Right ventricle myocardium inferior (tissue), 1 donor: ENCODE measurements around the gene EEPD1. TPM values are rescaled to one million over a fixed set of nuclear protein-coding genes. Genes with fewer than 3 reads are reported as not detected.
A peak's percentile ranks its signal among the peaks of the same experiment; 100 is the strongest.

Experiments
- ATAC-seq: fragments of 200-7000 bp; cut with Tn5 transposase; one replicate; pipeline ENCODE4 v1.9.1; 2020; ENCODE audit warnings: mild to moderate bottlenecking, moderate library complexity
- DNase-seq: peaks from one replicate; pipeline ENCODE4 v3.0.0; 2021; ENCODE audit errors: missing footprints
- intact Hi-C: fragments of 100-400 bp; cut with DNase I; formaldehyde crosslinking; loops from one replicate; pipeline ENCODE4 v1.11.0; 2022
- total RNA-seq: library from RNA; stranded (reverse); fragmentation: NEBNext Ultra II Directional; extraction: Animal tissue kit (Norgen Biotek cat#: 25700); gene quantifications from one replicate; pipeline ENCODE4 v1.2.1, GENCODE V29; 2021
- donor health status: DM: no; HTN: yes; CAD: no; lungs with severe emphysema.

The EEPD1 gene
- total RNA-seq, 1 donor from 2014 or later = 11.5 TPM

DNA sequence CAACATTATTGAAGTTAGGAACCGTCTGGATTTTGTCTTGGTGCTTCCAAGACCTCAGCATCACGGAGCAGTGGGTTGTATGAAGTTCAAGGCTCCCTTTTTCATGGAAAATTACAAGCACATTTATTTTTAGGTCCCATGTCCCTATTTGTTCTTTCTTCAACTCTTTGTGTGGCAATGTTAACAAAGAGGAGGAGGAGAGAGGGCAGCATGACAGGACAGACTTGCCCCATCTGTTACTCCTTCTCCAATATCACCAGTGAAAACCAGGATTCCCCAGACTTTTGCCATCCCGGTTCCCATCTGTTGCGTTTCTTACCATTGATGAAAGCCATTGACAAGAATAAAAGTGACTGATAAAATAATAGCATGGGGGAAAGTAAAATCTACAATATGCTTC lies 28.6 kb downstream of the EEPD1 start:
- intact Hi-C loops = no loop called here
- DNase-seq (no peak), ATAC-seq (no peak)

GRCh38 chr7:36182854-36183604 lies 30.0 kb downstream of the EEPD1 start:
- no peak for ATAC-seq
- intact Hi-C loops = no loop called here

GRCh38 chr7:36185092-36185491 lies 32.0 kb downstream of the EEPD1 start:
- ATAC-seq (no peak), DNase-seq (no peak)
- intact Hi-C loops = no loop called here

More at GRCh38 chr7:36182854-36183604, 30.0 kb downstream of the EEPD1 start:
- no peak for DNase-seq

DNA sequence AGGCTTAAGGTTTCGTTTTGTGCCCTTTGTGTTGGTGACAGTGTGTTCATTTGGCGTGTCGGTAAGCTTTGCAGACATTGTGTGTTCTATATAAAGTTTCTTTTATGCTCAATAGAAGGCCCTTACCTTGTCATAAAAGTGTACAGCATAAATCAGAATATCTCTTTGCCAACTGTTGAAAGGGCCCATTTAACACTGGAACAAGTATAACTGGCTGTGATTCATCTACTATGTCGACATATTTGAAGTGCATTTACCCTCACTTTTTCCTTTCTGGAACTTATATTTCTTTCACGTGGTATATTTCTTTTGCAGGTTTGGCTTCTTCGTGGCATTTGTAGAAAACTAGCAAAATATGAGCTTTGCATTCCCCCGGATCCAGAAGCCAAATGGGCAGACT lies 32.7 kb downstream of the EEPD1 start:
- ATAC-seq (no peak), DNase-seq (no peak)
- intact Hi-C loops = no loop called here

GRCh38 chr7:36186359-36187121 lies 33.5 kb downstream of the EEPD1 start:
- intact Hi-C loops = no loop called here
- no peak for ATAC-seq
- no peak for DNase-seq

- intact Hi-C loops = no loop called here
- ATAC-seq (no peak), DNase-seq (no peak)
These were observed 35.2 kb downstream of the EEPD1 start for GRCh38 chr7:36188266-36188665.

GRCh38 chr7:36188906-36189305 lies 35.9 kb downstream of the EEPD1 start:
- intact Hi-C loops = no loop called here
- ATAC-seq = no peak

GRCh38 chr7:36190447-36191291 lies 37.6 kb downstream of the EEPD1 start:
- intact Hi-C loops = loop anchor here (5.0 kb wide), 1 partner anchor 33 kb away; no protein-coding TSS in a partner anchor
- DNase-seq = peak; percentile 80
- peak; percentile 58 for ATAC-seq

More at GRCh38 chr7:36188906-36189305, 35.9 kb downstream of the EEPD1 start:
- DNase-seq = no peak

GRCh38 chr7:36191292-36191920 lies 38.4 kb downstream of the EEPD1 start:
- no peak for DNase-seq
- no peak for ATAC-seq
- intact Hi-C loops = loop anchor here (5.0 kb wide), 1 partner anchor 34 kb away; no protein-coding TSS in a partner anchor

DNA sequence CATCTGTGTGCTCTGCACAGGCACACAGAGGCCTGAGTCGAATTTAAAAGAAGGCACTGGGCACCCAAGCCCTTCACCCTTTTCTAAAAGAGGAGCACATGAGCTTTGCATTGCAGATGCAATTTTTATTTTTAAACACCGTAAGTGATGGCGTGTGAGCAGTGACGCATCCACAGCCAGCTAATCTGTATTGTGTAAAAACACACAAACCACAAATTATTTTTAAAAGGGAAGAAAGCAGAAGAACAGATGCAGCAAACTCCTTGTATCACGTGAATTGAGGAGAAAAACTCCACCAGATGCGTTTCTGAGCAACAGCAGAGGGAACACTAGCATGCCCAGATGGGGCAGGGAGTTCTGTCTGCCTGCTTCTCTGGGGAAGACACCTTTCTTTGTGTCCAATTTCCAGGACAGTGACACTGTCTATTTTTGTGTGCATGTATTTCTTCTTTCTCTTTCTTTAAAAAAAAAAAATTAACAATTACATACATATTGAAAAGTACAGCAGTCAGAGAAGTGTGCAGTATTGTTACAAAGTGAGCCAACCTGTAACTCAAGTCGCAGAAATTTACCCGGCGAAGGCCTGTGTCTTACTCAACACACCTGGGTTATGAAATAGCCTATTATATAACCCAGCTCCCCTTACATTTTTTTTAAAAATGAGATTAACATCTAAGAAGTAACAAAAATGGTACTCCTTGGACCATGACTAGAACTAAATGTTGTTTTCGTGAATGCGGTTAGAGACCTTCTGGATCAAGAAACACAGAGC lies 39.2 kb downstream of the EEPD1 start:
- ATAC-seq = peak; percentile 41
- DNase-seq = no peak

GRCh38 chr7:36192877-36193276 lies 39.8 kb downstream of the EEPD1 start:
- DNase-seq (no peak), ATAC-seq (no peak)
- intact Hi-C loops = loop anchor here (5.0 kb wide), 1 partner anchor 36 kb away; no protein-coding TSS in a partner anchor

More for the DNA sequence above, 39.2 kb downstream of the EEPD1 start:
- intact Hi-C loops = loop anchor here (5.0 kb wide), 1 partner anchor 35 kb away; no protein-coding TSS in a partner anchor

DNA sequence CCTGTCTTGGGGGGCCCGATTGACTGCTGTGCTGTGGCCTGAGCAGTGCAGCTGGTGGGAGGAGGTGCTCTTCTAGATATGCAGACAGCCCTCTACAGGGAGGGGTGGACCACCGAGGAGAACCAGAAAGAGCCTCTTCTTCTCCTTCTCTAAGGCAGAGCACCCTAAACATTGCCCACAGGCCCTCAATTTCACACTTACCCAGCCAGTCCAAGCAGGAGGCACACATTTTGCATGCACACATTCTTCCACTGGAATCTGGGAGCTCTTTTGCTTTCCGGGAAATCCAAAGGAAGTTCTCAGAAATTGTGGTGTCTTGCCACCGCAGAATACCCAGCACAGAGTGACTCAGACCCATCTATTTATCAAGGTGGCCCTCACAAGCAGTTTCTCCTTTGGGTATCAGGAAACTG lies 45.8 kb downstream of the EEPD1 start:
- ATAC-seq (peak; percentile 26), DNase-seq (no peak)
- intact Hi-C loops = no loop called here

DNA sequence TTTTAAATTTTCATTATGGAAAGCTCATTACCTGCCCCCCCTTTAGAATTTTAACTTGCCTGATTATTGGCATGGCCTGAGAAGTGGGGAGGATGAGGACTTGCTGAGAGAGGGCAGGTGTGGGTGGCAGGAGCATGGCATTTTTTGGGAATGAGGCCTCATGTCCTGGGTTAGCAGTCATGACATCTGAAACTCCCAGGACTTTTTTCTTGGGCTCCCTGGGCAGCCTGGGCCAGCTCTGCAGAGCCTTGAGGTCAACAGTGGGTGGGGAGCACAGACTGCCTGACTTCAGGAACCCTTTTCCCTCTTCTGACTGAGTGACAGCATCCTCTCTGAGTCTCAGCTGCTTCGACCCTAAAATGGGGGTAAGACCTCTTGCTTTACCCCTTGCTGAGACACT lies 46.3 kb downstream of the EEPD1 start:
- intact Hi-C loops = no loop called here
- no peak for ATAC-seq
- no peak for DNase-seq

DNA sequence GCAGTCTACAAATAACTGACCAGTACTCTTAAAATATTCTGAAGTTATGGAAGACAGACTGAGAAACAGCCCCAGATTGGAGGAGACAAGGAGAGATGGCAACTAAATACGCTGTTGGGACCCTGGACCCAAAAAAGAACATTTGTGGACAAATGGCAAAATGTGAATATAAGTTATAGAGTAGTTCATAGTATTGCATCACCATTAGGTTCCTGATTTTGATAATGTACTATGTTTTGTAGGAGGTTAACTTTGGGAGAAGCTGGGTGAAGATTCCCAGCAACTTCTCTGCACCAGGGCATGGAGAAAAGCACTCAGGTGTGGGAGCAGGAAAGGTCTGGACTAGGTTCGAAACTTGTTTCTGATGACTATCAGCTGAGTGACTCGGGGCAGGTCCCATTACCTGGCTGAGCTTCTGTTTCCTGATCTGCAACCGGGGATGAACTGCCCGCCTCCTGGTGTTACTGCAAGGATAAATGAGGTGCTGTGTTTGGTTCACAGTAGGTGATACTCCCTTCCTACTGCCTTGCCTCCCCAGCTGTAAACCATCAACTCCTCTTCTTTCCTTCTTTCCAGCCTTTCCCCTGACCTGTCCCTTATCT lies 48.2 kb downstream of the EEPD1 start:
- ATAC-seq = no peak
- intact Hi-C loops = loop anchor here (5.0 kb wide), 1 partner anchor 39 kb away; no protein-coding TSS in a partner anchor

GRCh38 chr7:36202398-36202797 lies 49.3 kb downstream of the EEPD1 start:
- DNase-seq (no peak), ATAC-seq (no peak)
- intact Hi-C loops = loop anchor here (5.0 kb wide), 1 partner anchor 40 kb away; no protein-coding TSS in a partner anchor

More for the DNA sequence above, 48.2 kb downstream of the EEPD1 start:
- DNase-seq = no peak

DNA sequence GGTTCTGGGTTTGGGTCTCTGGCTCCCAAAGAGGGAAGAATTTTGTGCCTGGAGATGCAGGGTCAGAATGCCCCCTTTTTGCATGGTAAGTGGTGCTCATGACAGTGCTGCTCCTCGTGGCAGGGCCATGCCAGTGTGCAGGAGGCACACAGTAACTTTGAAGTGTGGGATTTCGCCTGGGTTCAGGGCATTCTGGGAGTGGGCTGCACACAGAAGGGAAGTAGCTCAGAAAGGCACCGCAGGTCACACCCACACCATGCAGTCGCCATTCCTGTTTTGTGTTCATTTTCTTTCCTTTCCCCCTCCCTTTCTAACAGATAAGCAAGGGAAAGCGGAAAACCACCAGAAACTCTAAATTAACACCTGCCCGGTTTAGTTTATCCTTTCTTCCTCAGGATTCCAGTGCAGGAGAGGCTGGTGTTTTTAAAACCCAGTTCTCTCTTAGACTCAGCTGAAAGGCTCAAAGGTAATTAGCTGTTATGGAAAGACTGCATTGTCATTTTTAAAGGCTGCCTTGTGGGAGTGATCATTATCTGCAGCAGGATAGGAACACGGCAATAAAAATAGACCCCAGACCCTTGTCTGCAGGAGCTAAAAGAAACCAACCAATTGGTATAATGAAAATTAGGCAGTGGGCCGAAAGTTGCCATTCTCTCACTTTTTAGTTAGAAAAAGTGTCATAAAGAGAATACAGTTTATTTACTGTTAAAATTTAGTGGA lies 50.2 kb downstream of the EEPD1 start:
- DNase-seq = no peak
- intact Hi-C loops = loop anchor here (5.0 kb wide), 1 partner anchor 41 kb away; no protein-coding TSS in a partner anchor
- ATAC-seq = no peak
